GM12878 (cell line): ENCODE data around the gene GPSM1. TPM values are rescaled to one million over a fixed set of nuclear protein-coding genes. Genes with fewer than 3 reads are reported as not detected.

Source experiments
- ATAC-seq: fragments of 200-7000 bp; cut with Tn5 transposase; 3 replicates; pipeline ENCODE4 v1.9.1; 2020; ENCODE audit warnings: mild to moderate bottlenecking, moderate library complexity
- BruUV-seq: library from RNA; stranded (reverse); fragments of 400-500 nt; replicated peaks from 2 replicates; lab custom pipeline; 2021; lab: Mats Ljungman, UMichigan
- CTCF ChIA-PET: fragments of 300-600 bp; sonication (Branson Sonifier 250); formaldehyde crosslinking; extraction: SDS; loops from one replicate; lab custom pipeline; 2021; ENCODE audit warnings: inconsistent platforms; lab: Yijun Ruan, JAX
- POLR2A ChIA-PET: fragments of 350-600 bp; formaldehyde crosslinking; extraction: SDS; loops from one replicate; lab custom pipeline; 2021; ENCODE audit warnings: inconsistent platforms; lab: Charles Lee
- RAD21 ChIA-PET: fragments of 300-600 bp; sonication (Branson Sonifier 250); formaldehyde crosslinking; loops from one replicate; lab custom pipeline; 2023; ENCODE audit warnings: antibody characterized with exemption; ENCODE audit not compliant: unreplicated experiment; lab: Charles Lee
- SMC1A ChIA-PET: fragments of 300-600 bp; sonication (Branson Sonifier 250); formaldehyde crosslinking; loops from one replicate; lab custom pipeline; 2023; ENCODE audit not compliant: unreplicated experiment, uncharacterized antibody; lab: Charles Lee
- DNase-seq: peaks from one replicate; pipeline ENCODE4 v3.0.0-alpha.2; 2011; ENCODE audit warnings: low read depth, low spot score
- FAIRE-seq: peaks from 3 replicates; lab custom pipeline; 2011; peaks lifted over from hg19 to GRCh38; lab: Jason Lieb, UNC
- H2AFZ ChIP-seq: 2 replicates; pipeline ENCODE4 v1.6.0; 2011; ENCODE audit warnings: low read depth, low read length, control low read depth; ENCODE audit not compliant: control insufficient read depth
- H3K27ac ChIP-seq: 2 replicates; pipeline ENCODE4 v1.5.1; 2011; ENCODE audit warnings: control low read depth; ENCODE audit not compliant: control insufficient read depth, insufficient read depth
- H3K27me3 ChIP-seq, 2 experiments: replicated peaks in 1 of 2; 2 replicates each; pipeline versions ENCODE4 v1.6.0 to v1.6.1; 2011; ENCODE audit warnings: low read length in 1 of 2; ENCODE audit not compliant: control insufficient read depth in 2 of 2, insufficient read depth in 2 of 2
- H3K36me3 ChIP-seq, 2 experiments: 2 replicates each; pipeline ENCODE4 v1.5.1; 2011; ENCODE audit warnings: low read length in 1 of 2; ENCODE audit not compliant: control insufficient read depth in 2 of 2, insufficient read depth in 2 of 2
- H3K4me1 ChIP-seq: 2 replicates; pipeline ENCODE4 v1.6.1; 2011; ENCODE audit warnings: mild to moderate bottlenecking, low read length, moderate library complexity, mixed read lengths; ENCODE audit not compliant: control insufficient read depth, insufficient read depth
- H3K4me2 ChIP-seq: 2 replicates; pipeline ENCODE4 v1.6.0; 2011; ENCODE audit warnings: control low read depth; ENCODE audit not compliant: control insufficient read depth, insufficient read depth
- H3K4me3 ChIP-seq: fragments of 200-600 bp; sonication (generic); 2 replicates; pipeline ENCODE4 v1.5.1; 2016
- H3K79me2 ChIP-seq: 2 replicates; pipeline ENCODE4 v1.6.0; 2011; ENCODE audit warnings: low read length; ENCODE audit not compliant: control insufficient read depth, insufficient read depth
- H3K9ac ChIP-seq: 2 replicates; pipeline ENCODE4 v1.8.0; 2011; ENCODE audit warnings: low read length, control low read depth, mixed read lengths; ENCODE audit not compliant: control insufficient read depth, insufficient read depth
- H3K9me3 ChIP-seq: replicated peaks from 3 replicates; pipeline ENCODE4 v1.5.1; 2011; ENCODE audit warnings: mild to moderate bottlenecking, low read length; ENCODE audit not compliant: control insufficient read depth, insufficient read depth
- H4K20me1 ChIP-seq: 2 replicates; pipeline ENCODE4 v1.6.0; 2011; ENCODE audit not compliant: control insufficient read depth, insufficient read depth
- BHLHE40 ChIP-seq, 2 experiments: fragments of 450-650 bp in 1 of 2; IDR thresholded peaks; 2 replicates each; pipeline ENCODE4 v1.6.1; 2011 to 2017; ENCODE audit warnings: low read depth in 2 of 2, borderline replicate concordance in 1 of 2, improper control_type of control experiment in 1 of 2, low read length in 1 of 2, mild to moderate bottlenecking in 1 of 2
- CEBPB ChIP-seq, 2 experiments: fragments of 150-350 bp in 1 of 2; IDR thresholded peaks; 2 replicates each; pipeline ENCODE4 v1.6.1; 2012 to 2014; ENCODE audit warnings: low read depth in 2 of 2, low read length in 2 of 2, borderline replicate concordance in 1 of 2, inconsistent platforms in 1 of 2
- CHD1 ChIP-seq: IDR thresholded peaks from 2 replicates; pipeline ENCODE4 v1.6.1; 2012; ENCODE audit warnings: low read depth, low read length, improper control_type of control experiment
- ESRRA ChIP-seq: IDR thresholded peaks from 2 replicates; pipeline ENCODE4 v1.6.1; 2012; ENCODE audit warnings: mild to moderate bottlenecking, low read length, improper control_type of control experiment
- HCFC1 ChIP-seq: fragments of 150-350 bp; IDR thresholded peaks from 2 replicates; pipeline ENCODE4 v1.6.1; 2014; ENCODE audit warnings: low read length
- MXI1 ChIP-seq: fragments of 150-350 bp; IDR thresholded peaks from 2 replicates; pipeline ENCODE4 v1.6.1; 2011; ENCODE audit warnings: low read depth, mild to moderate bottlenecking, inconsistent platforms, low read length, improper control_type of control experiment
- NKRF ChIP-seq: fragments of 450-650 bp; conservative IDR thresholded peaks from 2 replicates; pipeline ENCODE4 v1.6.1; 2017; ENCODE audit warnings: mild to moderate bottlenecking, moderate library complexity
- NR2C1 ChIP-seq: fragments of 450-650 bp; IDR thresholded peaks from 2 replicates; pipeline ENCODE4 v1.6.1; 2017; ENCODE audit warnings: antibody characterized with exemption, mild to moderate bottlenecking, moderate library complexity
- PBX3 ChIP-seq: IDR thresholded peaks from 2 replicates; pipeline ENCODE4 v1.6.1; 2011; ENCODE audit warnings: mild to moderate bottlenecking, low read depth, low read length, moderate library complexity; ENCODE audit not compliant: insufficient replicate concordance
- YBX1 ChIP-seq: fragments of 450-650 bp; IDR thresholded peaks from 2 replicates; pipeline ENCODE4 v1.6.1; 2016; ENCODE audit warnings: antibody characterized with exemption
- WGBS: methylation state at CpG from one replicate; pipeline ENCODE4 v1.1.6; 2016; ENCODE audit warnings: low lambda C conversion rate; ENCODE audit not compliant: insufficient replicate concordance, insufficient coverage; ENCODE audit errors: missing lambda C conversion rate; 5-methylcytosine and 5-hydroxymethylcytosine counted together
- in situ Hi-C: fragments of 300-500 bp; cut with MboI; formaldehyde crosslinking; loops from 9 replicates; pipeline ENCODE4 v1.14.3; 2018; ENCODE audit warnings: mixed read lengths
- intact Hi-C: fragments of 100-400 bp; cut with micrococcal nuclease; formaldehyde crosslinking; loops from one replicate; pipeline ENCODE4 v1.14.2; 2022; ENCODE audit not compliant: unreplicated experiment
- polyA plus RNA-seq, 11 experiments: library from polyadenylated mRNA; depleted of rRNA in 4 of 11; unstranded in 6 of 11; stranded (reverse) in 5 of 11; fragments of >200 nt; fragmentation: Nextera tagmentation in 4 of 11; fragmentation: Illumina TruSeq in 1 of 11; extraction: Ambion mirVana in 4 of 11; extraction: Trizol in 1 of 11; gene quantifications; 1 replicate in 1 of 11; 2 replicates in 10 of 11; pipeline versions ENCODE4 v1.2.1 to v1.2.3, GENCODE V29; 2011 to 2016; ENCODE audit warnings: inconsistent platforms in 2 of 11, missing spikeins in 2 of 11, low read depth in 1 of 11
- total RNA-seq, 4 experiments: library from RNA; depleted of rRNA in 3 of 4; stranded (reverse); fragments of >200 nt in 3 of 4; fragmentation: Illumina TruSeq in 1 of 4; extraction: Trizol in 1 of 4; gene quantifications; 2 replicates each; pipeline versions ENCODE4 v1.2.1 to v1.2.3, GENCODE V29; 2013 to 2021

The GPSM1 gene
- total and polyA plus RNA-seq, 10 of the 15 experiments (the other 5 are each of a cell fraction or from before 2014, with no cell fraction given), result 0.04 to 0.10 (median 0.10) TPM; not detected in 7

DNA sequence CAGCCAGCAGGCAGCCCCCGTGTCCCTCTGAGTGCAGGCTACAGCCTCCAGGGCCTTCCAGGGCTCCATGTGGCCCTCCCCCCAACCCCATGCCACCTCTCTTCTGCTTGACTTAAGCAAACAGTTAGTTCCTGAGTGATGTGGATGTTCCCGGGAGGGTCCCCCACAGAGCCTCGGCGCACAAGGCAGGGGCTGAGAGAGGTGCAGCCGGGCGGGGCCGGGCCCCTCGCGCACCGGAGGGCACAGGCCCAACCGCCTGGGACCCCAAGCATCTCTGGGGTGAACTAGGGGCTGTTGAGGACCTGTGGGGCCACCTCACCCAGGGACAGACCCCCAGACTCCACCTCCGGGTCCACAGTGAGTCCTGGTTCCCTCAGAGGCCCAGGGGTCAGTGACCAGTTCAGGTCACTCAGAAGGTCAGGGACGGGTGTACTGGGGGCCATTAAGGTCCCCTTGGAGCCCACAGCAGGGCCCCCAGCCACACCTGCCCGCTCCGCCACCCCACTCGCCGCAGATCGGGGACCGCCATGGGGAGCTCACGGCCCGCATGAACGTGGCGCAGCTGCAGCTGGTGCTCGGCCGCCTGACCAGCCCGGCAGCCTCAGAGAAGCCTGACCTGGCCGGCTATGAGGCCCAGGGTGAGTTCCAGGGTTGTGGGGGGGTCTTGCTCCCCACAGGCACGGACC, 13.2 kb downstream of the GPSM1 start:
- H3K4me1 ChIP-seq, result no peaks in the 10 kb centered on the region
- H3K36me3 ChIP-seq, result no peaks in the 10 kb centered on the region
- H3K9ac ChIP-seq, result no peak overlapping the region
- H3K79me2 ChIP-seq, result no peaks in the 10 kb centered on the region
- no peak overlapping the region for H3K27ac ChIP-seq
- no peak overlapping the region for H3K4me2 ChIP-seq
- ATAC-seq (no peak), DNase-seq (no peak), FAIRE-seq (no peak)
- H4K20me1 ChIP-seq, result no peaks in the 10 kb centered on the region
- 55% methylated on average over 28 of the region's 28 CpGs for WGBS
- H3K9me3 ChIP-seq, result no peaks in the 10 kb centered on the region
- no TSS peak for BruUV-seq
- ChIA-PET SMC1A (interaction anchor here (1.2 kb wide), 1 partner anchor 22 kb away, joined by 4 read pairs; no protein-coding TSS in a partner anchor), RAD21 (interaction anchor here (0.6 kb wide), 1 partner anchor 63 kb away, joined by 4 read pairs; no protein-coding TSS in a partner anchor), POLR2A (no interaction called here), CTCF (no interaction called here)
- in situ Hi-C loops, result no loop called here
- no peak for TF ChIP-seq HCFC1
- no peak for TF ChIP-seq YBX1
- TF ChIP-seq ESRRA, result no peak
- no peak for TF ChIP-seq BHLHE40 (IDR thresholded peaks at IDR 0.05; ENCODE audit: borderline replicate concordance in 1 of 2, low read depth in 2 of 2, low read length in 1 of 2)
- no peak for TF ChIP-seq MXI1
- TF ChIP-seq NR2C1, result no peak
- TF ChIP-seq PBX3, result no peak
- TF ChIP-seq CEBPB (IDR thresholded peaks at IDR 0.05; ENCODE audit: borderline replicate concordance in 1 of 2, low read depth in 2 of 2, low read length in 2 of 2), result no peak
- no peak for TF ChIP-seq CHD1
- TF ChIP-seq NKRF, result no peak
- H3K27me3 ChIP-seq, result no peaks in the 10 kb centered on the region
- no peak overlapping the region for H3K4me3 ChIP-seq
- intact Hi-C loops, result no loop called here
- no peak overlapping the region for H2AFZ ChIP-seq
